Measurements from ENCODE around the gene IRF2BPL.

Gene IRF2BPL

GRCh38 chr14:77053046-77053841, 24.7 kb upstream of the IRF2BPL start:
- peak; percentile 62 for DNase-seq (ENCODE audit: low read depth)

DNA sequence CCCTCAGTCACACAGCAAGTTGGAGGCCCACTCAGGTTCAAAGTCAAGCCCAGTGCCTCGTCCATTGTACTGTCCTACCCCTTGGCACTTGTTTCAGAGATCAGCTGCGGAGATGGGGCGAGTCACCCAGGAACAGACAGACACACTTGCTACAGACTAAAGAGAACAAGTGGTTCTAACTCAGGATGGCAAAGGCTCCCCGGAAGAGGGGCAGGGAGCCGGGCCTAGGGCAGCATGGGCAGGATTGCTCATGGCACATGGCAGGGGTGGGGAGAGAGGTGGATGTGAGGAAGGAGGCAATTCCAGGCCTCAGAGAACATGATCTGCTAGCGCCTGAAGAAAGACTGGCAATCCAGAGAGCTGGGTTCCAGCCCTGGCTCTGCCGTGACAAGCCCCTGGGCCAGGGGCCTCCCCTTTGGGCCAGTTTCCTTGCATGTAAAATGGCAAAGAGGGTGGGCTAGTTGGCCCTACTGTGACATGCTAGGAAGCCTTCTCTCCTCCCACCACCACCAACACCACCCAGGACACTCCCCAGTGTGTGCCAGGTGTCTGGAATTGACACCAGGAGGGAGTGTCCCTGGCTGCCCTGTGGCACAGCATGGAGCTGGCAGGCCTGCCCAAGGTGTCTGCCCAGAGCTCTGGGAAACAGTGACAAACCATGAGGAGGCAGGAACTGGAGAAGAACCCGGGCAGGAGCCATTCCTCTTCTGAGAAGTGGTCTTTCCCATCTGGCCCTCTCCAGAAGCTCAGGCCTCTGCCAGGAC, 24.0 kb upstream of the IRF2BPL start:
- no peak for DNase-seq (ENCODE audit: low read depth)

DNA sequence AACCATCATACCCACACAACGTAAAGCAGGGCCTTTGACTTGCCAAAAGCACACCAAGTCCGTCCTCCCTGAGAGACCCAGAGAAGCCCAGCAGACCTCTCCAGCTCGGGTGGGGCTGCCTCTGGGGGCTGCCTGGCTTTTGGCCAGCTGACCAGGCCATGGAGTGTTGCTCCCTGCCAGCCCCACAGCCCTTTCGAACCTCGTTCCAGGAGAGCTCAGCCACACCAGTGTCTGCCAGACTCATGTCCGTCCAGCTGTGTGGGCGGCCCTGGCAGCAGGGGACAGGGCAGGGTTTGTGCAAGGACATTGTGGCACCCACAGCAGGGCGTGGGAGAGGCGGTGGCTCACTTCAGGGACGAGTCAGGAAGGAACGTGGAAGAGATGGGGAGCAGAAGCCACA, 22.6 kb upstream of the IRF2BPL start:
- DNase-seq (ENCODE audit: low read depth), result no peak

DNA sequence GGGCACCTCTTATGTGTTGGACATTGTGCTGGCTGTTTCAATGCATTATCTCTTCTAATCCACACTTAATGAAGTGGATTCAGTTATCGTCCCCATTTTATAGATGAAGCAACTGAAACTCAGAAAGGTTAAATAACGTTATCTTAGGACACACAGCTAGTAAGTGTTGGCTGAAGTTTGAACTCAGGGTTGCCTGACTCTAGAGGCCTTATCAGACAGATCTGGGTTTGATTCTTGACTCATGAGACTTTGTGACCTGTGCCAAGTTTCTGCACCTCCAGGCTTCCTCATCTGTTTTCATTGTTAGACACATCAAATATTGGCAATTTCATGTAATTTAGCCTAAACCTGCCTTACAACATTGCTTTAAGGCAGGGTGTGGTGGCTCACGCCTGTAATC, 18.2 kb upstream of the IRF2BPL start:
- DNase-seq (ENCODE audit: low read depth), result no peak

GRCh38 chr14:77045238-77046162, 17.0 kb upstream of the IRF2BPL start:
- DNase-seq (ENCODE audit: low read depth), result no peak

DNA sequence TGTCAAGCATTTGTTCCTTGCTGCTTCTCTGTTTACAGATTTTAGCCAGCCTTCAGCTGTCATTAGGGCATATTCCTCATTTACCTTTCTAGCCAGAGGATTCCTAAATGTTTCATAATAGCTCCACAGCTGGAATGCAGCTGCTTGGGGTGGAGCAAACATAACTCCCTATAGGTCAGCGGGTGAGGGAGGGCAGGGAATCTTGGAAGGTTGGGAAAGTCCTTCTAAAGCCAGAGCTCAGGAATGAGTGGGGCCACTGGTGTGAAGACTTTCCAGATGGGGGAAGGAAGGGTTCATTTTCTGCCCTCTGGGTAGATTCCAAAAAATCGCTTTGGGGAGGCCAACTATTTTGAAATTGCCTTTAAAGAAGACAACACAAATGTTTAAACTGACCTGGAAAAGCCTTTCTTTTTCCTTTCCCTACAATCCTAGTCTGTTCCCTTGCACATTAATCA, 16.3 kb upstream of the IRF2BPL start:
- DNase-seq (ENCODE audit: low read depth), result no peak

DNA sequence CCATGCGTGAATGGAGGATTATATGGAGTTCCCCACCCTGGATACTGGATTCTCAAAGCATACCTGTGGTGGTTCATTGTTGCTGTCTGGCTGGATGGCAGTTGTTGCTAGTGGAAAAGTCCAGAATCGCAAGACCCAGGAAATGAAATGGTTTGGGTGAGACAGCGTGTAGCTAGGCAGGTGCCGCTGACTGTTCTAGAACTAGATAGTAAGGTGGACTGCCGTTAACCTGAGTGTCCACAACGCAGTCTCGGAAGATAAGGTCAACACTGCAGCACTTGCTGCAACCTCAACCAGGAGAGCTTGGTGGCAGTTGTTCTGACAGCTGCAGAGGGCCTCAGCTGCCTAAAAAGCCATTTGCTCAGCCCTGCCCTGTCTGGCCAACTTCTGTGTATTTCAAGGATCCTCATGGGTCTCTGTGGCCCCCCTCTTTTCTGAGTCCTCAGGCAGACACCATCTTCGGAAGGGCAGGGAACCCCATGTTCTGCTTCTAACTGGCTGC, 15.5 kb upstream of the IRF2BPL start:
- DNase-seq (ENCODE audit: low read depth), result no peak

- no peak for DNase-seq (ENCODE audit: low read depth)
These were observed 14.9 kb upstream of the IRF2BPL start for GRCh38 chr14:77043177-77043983.

DNA sequence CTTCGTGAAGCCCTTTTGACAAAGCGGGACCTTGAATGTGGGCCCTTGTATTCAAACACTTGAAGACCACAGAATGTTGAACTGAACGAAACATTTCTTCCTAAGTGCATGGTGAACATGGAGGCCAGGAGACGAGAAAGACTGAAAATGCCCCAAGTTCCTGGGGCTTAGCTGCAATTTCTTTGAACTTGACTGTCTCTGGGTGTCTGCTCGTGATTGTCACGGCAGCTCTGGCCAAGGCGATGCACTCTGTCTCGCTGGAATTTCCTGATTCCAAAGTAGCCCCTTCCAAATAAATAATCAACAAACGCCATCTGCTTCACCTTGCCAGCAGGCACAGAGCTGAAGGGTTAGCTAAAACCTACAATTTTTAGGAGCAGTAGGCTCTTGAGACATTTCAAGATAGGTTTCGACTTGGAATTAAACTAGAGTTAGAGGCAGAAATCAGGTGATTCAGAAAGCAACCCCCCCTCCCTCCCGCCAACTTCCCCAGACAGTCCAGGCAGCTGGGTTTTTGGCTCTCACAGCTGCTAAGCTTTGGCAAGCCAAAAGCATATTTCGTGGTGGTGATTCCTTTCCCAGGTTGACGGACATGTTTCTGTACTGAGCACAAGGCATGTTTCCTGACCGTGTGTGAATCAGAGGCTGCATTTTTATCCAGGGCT, 13.5 kb upstream of the IRF2BPL start:
- no peak for DNase-seq (ENCODE audit: low read depth)

DNA sequence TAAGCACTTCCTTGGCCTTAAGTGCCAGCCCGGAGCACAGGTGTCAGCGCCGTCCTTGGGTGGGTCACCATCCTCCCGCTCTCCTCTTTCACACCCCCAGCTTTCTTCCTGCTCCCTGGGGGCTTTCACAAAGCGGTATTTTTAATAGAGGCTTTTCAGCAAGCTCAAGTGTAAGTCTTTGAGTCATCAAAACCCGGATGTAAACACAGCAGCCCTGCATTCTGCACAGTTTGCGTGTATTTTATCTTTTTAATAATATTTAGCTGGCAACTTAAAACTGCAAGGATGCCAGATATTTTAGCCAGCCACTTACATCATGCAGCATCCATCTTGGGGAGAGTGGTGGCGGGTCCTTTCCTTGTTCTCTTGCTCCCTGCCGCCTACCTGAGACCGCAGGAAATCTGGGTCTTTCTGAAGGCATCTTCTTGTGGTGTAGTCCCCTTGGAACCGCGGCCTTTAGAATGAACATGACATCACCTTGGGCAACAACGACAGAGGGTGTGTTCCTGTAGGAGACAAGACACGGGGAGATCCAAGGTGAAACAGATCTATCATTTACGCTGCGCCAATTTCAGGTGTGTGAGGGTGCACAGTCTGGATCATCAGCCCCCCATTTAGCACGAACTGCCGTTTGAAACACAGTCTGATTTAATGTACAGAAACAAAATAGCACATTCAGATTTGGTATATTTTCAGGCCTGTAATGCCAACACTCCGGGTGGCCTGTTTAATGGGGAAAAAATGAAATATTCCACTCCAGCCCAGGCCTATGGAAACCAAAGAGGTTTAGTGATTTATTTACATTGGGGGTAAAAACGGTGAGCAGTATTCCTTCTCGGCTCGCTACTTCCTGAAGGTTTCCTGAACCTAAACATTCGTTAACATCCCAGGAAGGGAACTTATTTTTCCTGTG, 12.5 kb upstream of the IRF2BPL start:
- no peak for DNase-seq (ENCODE audit: low read depth)

DNA sequence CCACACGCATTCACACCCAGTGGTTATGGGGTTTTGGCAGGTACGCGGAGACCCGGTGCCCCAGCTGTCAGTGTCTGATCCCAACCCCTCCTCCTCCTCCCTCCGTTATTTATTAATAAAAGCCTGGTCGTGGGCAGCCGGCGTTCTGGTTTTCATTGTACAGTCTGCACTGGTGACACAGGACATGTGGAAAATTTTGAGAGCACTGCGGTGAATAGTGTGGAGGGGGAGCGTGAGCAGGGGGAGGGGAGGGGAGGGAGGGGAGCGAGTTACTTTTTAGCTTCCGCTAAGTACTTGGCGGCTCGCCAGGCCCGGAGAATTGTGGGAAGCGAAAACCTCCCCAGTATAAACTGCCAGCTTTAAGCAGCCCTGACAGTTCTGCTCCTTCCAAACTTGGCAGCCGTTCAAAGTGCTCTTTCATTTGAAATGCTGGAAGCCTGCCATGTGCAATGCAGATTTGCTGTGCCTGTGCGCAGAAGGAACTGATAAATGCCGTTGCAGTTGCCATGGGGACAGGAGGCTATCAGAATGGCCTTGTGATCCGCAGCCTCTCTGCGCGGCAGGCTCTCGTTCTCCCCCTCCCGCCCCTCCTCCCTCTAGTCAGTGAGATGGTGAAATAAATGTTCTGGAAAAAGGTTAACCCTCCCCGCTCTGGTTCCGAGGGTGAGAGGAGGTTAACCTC, 11.7 kb upstream of the IRF2BPL start:
- peak; percentile 92 for DNase-seq (ENCODE audit: low read depth)

GRCh38 chr14:77039285-77040058, 11.0 kb upstream of the IRF2BPL start:
- no peak for DNase-seq (ENCODE audit: low read depth)

DNA sequence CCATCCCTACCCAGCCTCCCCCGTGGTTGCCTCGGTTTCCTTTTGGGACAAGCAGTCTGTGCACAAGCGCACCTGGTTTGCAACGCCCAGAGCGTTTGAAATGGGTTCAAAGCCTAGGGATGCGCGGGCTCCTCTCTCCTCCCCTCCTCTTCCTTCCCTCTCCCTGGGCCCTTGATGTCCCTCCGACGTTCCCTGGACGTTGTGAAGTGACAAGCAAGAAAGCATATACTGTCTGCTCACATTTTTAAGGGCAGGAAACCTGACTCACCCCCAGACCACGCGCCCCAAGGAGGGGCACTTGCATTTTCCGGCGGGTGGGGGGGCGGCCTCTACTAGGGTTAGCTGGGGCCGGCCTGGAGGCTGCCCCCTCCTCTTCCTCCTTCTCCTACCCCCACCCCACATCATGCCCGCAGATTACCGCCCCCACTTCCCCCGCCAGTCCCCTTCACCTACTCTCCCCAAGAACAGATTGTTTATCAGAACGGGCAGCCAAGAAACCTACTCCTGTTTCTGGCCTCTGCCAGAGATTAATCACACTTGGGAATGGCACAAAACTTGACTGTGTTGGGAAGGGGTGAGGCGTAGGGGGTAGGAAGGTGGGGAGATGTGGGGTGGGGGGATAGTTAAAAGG, 9.5 kb upstream of the IRF2BPL start:
- no peak for DNase-seq (ENCODE audit: low read depth)

DNA sequence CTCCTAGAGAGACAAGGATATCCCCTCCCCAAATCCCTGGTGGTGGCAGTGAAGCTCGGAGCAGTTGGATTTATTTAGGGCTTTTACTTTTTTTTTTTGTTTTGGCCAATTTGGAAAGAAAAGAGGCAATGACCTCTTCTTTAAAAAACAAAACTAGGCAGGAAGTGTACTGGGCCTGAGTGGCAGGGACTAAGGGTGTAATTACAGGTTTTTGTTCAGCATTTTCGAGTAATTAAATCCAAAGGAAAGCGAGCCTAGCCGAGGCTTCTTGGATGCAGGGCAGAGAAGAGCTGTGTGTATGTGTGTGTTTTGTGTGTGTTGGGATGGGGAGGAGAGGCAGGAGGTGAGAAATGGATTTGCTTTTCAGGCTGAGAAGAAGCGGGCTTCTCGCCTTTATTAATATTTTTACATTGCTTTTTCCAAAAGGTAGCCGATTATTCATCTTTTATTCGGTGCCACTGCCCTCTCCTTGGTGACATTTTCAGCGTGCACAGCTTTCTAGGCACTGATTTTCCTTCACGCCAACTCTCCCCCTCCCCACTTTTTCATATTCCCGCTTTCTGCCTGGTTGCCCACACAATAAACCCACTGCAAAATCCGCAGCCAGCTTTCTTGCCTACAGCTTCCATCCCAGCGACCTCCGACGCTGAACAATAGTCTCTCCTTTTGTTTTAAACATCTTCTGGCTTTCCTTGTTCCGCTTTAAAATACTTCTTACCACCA, 8.9 kb upstream of the IRF2BPL start:
- no peak for DNase-seq (ENCODE audit: low read depth)

- no peak for DNase-seq (ENCODE audit: low read depth)
These were observed 8.1 kb upstream of the IRF2BPL start for GRCh38 chr14:77036484-77037214.

DNA sequence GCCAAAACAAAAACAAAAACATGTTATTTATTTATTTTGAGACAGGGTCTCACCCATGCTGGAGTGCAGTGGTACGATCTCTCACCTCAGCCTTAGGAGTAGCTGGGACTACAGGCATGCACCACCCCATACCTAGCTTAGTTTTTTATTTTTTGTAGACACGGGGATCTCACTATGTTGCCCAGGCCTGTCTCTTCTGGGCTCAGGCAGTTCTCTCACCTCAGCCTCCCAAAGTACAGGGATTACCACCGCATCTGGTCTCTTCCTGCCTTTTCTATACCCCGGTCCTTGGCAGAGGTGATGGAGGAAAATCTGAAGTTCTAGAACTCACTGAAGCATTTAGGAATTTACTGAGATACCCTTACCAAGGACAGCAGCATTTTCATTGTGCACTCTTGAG, 6.8 kb upstream of the IRF2BPL start:
- no peak for DNase-seq (ENCODE audit: low read depth)

Measured in stimulated activated CD8-positive, alpha-beta memory T cell treated with anti-CD3 and anti-CD28 coated beads, Interleukin-7, amount 100 ng/mL, for 24 hours (primary cell).